ENCODE data around the gene SELENOP.

DNA sequence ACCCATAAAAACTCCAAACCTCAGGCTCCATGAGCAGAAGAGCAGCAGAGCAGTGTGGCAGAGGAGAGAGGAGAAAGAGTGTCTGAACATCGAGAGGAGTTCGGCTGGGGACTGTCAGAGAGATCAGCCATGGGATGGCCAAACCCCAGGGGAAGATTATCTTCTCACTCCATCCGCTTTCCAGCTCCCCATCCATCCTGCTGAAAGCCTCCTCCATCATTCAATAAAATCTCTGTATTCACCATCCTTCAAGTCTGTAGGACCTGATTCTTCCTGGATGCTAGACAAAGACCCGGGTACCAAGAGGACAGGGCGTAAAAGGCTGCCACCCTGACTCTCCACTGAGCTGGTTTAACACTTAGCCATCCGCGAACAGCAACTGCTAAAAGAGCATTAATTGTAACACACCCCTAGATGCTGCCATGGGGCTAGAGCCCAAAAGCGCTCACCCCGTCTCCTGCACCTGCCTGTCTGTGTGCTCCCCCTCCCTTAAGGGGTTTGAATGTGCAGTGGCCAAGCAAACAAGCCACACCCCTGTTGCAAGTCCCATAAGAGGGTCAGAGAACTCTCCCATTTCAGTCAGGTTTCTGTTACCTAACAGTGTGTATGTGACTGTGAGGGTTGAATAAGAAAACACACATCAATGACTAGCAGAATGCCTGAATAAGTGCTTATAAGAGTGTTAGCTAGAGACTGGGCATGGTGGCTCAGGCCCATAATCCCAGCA is 13.9 kb upstream of the SELENOP start:
- TF ChIP-seq, protein P1, sequence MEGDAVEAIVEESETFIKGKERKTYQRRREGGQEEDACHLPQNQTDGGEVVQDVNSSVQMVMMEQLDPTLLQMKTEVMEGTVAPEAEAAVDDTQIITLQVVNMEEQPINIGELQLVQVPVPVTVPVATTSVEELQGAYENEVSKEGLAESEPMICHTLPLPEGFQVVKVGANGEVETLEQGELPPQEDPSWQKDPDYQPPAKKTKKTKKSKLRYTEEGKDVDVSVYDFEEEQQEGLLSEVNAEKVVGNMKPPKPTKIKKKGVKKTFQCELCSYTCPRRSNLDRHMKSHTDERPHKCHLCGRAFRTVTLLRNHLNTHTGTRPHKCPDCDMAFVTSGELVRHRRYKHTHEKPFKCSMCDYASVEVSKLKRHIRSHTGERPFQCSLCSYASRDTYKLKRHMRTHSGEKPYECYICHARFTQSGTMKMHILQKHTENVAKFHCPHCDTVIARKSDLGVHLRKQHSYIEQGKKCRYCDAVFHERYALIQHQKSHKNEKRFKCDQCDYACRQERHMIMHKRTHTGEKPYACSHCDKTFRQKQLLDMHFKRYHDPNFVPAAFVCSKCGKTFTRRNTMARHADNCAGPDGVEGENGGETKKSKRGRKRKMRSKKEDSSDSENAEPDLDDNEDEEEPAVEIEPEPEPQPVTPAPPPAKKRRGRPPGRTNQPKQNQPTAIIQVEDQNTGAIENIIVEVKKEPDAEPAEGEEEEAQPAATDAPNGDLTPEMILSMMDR (IDR thresholded peaks at IDR 0.05; ENCODE audit: insufficient read depth, low read length, poor library complexity, severe bottlenecking): no peak
- no peak for TF ChIP-seq EZH2phosphoT487 (conservative IDR thresholded peaks at IDR 0.05; ENCODE audit: low read length)

All from SU-DHL-6 (cell line).